Aorta (tissue), 5 donors: ENCODE measurements around the gene OSBPL10. TPM values are rescaled to one million over a fixed set of nuclear protein-coding genes. Genes with fewer than 3 reads are reported as not detected.

ENCODE experiments used
- ATAC-seq: fragments of 200-7000 bp; cut with Tn5 transposase; one replicate; pipeline ENCODE4 v1.9.1; 2022; ENCODE audit warnings: moderate library complexity; ENCODE audit not compliant: low FRiP score
- DNase-seq, 2 donors: peaks; one replicate each; pipeline ENCODE4 v3.0.0-alpha.2; 2020
- H3K27ac ChIP-seq, 2 donors: one replicate each; pipeline ENCODE4 v1.5.1; 2013; ENCODE audit warnings: low read length in 2 of 2, mild to moderate bottlenecking in 2 of 2, moderate library complexity in 2 of 2, control low read depth in 1 of 2, inconsistent platforms in 1 of 2, low read depth in 1 of 2
- H3K27me3 ChIP-seq, 2 donors: one replicate each; pipeline ENCODE4 v1.6.1; 2013; ENCODE audit warnings: control low read depth in 1 of 2, low read length in 1 of 2, mild to moderate bottlenecking in 1 of 2, moderate library complexity in 1 of 2; ENCODE audit not compliant: insufficient read depth in 2 of 2, control insufficient read depth in 1 of 2
- H3K36me3 ChIP-seq, 2 donors: one replicate each; pipeline ENCODE4 v1.6.1; 2013; ENCODE audit warnings: control low read depth in 1 of 2, low read length in 1 of 2, mild to moderate bottlenecking in 1 of 2; ENCODE audit not compliant: insufficient read depth in 2 of 2, control insufficient read depth in 1 of 2
- H3K4me1 ChIP-seq, 2 donors: one replicate each; pipeline ENCODE4 v1.6.1; 2013; ENCODE audit warnings: low read length in 2 of 2, control low read depth in 1 of 2, mild to moderate bottlenecking in 1 of 2, moderate library complexity in 1 of 2; ENCODE audit not compliant: insufficient read depth in 2 of 2, control insufficient read depth in 1 of 2
- H3K4me3 ChIP-seq, 2 donors: one replicate each; pipeline ENCODE4 v1.5.1; 2013; ENCODE audit warnings: low read length in 2 of 2, control low read depth in 1 of 2, mild to moderate bottlenecking in 1 of 2
- H3K9me3 ChIP-seq: one replicate; pipeline ENCODE4 v1.6.1; 2013; ENCODE audit warnings: mild to moderate bottlenecking, low read length; ENCODE audit not compliant: control insufficient read depth
- WGBS, 2 donors: extraction: QIAGEN DNeasy Blood & Tissue Kit; methylation state at CpG; one replicate each; pipeline ENCODE4 v1.1.7; 2013; 5-methylcytosine and 5-hydroxymethylcytosine counted together
- intact Hi-C, 2 donors: fragments of 100-400 bp; cut with DNase I; formaldehyde crosslinking; loops; one replicate each; pipeline versions ENCODE4 v1.14.2 to v1.15.0; 2022
- polyA plus RNA-seq, 2 donors: library from polyadenylated mRNA; stranded (reverse); fragments of 200-250 nt; gene quantifications; one replicate each; pipeline ENCODE4 v1.2.3, GENCODE V29; 2013
- total RNA-seq, 2 donors: library from RNA; stranded (reverse); fragmentation: NEBNext Ultra II Directional; extraction: Animal tissue kit (Norgen Biotek cat#: 25700); gene quantifications; one replicate each; pipeline ENCODE4 v1.2.1, GENCODE V29; 2021
- donor health status: healthy with polysubstance abuse.
- donor health status: Bipolar disorder and iron deficiency.
- donor health status: DM: no; HTN: no; CAD: no.
- donor health status: DM: no; HTN: no; CAD: no.
- donor health status: DM: yes; HTN: yes; CAD: no.

The OSBPL10 gene
- total and polyA plus RNA-seq, 4 donors = 3.1 to 47.9 (median 17.4) TPM

- intact Hi-C loops = no loop called here
- Histone ChIP-seq H3K27me3 (no peaks in the 10 kb centered on the region), H3K9me3 (no peaks in the 10 kb centered on the region), H3K36me3 (peaks cover 0 to 3% of the 10 kb centered on the region in 2 donors), H3K27ac (no peak overlapping the region), H3K4me1 (no peaks in the 10 kb centered on the region), H3K4me3 (no peak overlapping the region)
- DNase-seq = no peak
- ATAC-seq = no peak
- 89 to 90% methylated on average over 1 of the region's 1 CpG for WGBS, 2 donors
These were observed 360.4 kb downstream of the OSBPL10 start for GRCh38 chr3:31620656-31621055.

- no peaks in the 10 kb centered on the region for H3K36me3 ChIP-seq
These were observed 364.4 kb downstream of the OSBPL10 start for GRCh38 chr3:31616711-31617110.

GRCh38 chr3:31615071-31615875 lies 365.8 kb downstream of the OSBPL10 start:
- no peak overlapping the region for H3K27ac ChIP-seq
- no peaks in the 10 kb centered on the region for H3K4me1 ChIP-seq
- intact Hi-C loops = no loop called here
- H3K4me3 ChIP-seq = no peak overlapping the region
- no peaks in the 10 kb centered on the region for H3K36me3 ChIP-seq
- WGBS, 2 donors = 79 to 83% methylated on average over 4 of the region's 4 CpGs
- H3K27me3 ChIP-seq = no peaks in the 10 kb centered on the region
- ATAC-seq = no peak
- no peaks in the 10 kb centered on the region for H3K9me3 ChIP-seq
- DNase-seq = no peak

More at GRCh38 chr3:31616711-31617110, 364.4 kb downstream of the OSBPL10 start:
- intact Hi-C loops = no loop called here
- Histone ChIP-seq H3K4me1 (no peaks in the 10 kb centered on the region), H3K9me3 (no peaks in the 10 kb centered on the region), H3K27me3 (no peaks in the 10 kb centered on the region), H3K27ac (no peak overlapping the region), H3K4me3 (no peak overlapping the region)
- ATAC-seq (no peak), DNase-seq (no peak)
- 91 to 97% methylated on average over 2 of the region's 2 CpGs for WGBS, 2 donors

GRCh38 chr3:31614162-31614921 lies 366.7 kb downstream of the OSBPL10 start:
- intact Hi-C loops = loop anchor here in 1 of 2 donors (5.0 kb wide), 1 partner anchor 153 kb away; no protein-coding TSS in a partner anchor

GRCh38 chr3:31613654-31614053 lies 367.4 kb downstream of the OSBPL10 start:
- 69 to 75% methylated on average over 4 of the region's 4 CpGs for WGBS, 2 donors
- H3K4me3 ChIP-seq = no peak overlapping the region
- intact Hi-C loops = loop anchor here in 1 of 2 donors (5.0 kb wide), 1 partner anchor 154 kb away; no protein-coding TSS in a partner anchor
- no peaks in the 10 kb centered on the region for H3K36me3 ChIP-seq
- no peaks in the 10 kb centered on the region for H3K9me3 ChIP-seq
- DNase-seq (no peak), ATAC-seq (no peak)
- no peaks in the 10 kb centered on the region for H3K4me1 ChIP-seq
- H3K27ac ChIP-seq = no peak overlapping the region
- H3K27me3 ChIP-seq = no peaks in the 10 kb centered on the region

More at GRCh38 chr3:31614162-31614921, 366.7 kb downstream of the OSBPL10 start:
- WGBS, 2 donors = 72 to 81% methylated on average over 5 of the region's 5 CpGs
- Histone ChIP-seq H3K4me3 (no peak overlapping the region), H3K9me3 (no peaks in the 10 kb centered on the region), H3K36me3 (no peaks in the 10 kb centered on the region), H3K27me3 (no peaks in the 10 kb centered on the region), H3K4me1 (no peaks in the 10 kb centered on the region), H3K27ac (no peak overlapping the region)
- ATAC-seq = no peak
- DNase-seq = no peak

GRCh38 chr3:31613177-31613576 lies 367.9 kb downstream of the OSBPL10 start:
- H3K27me3 ChIP-seq = no peaks in the 10 kb centered on the region
- H3K9me3 ChIP-seq = no peaks in the 10 kb centered on the region
- no peaks in the 10 kb centered on the region for H3K36me3 ChIP-seq
- ATAC-seq = no peak
- no peak for DNase-seq
- no peak overlapping the region for H3K4me3 ChIP-seq
- H3K4me1 ChIP-seq = no peaks in the 10 kb centered on the region
- WGBS, 2 donors = 21 to 22% methylated on average over 1 of the region's 1 CpG
- intact Hi-C loops = loop anchor here in 1 of 2 donors (5.0 kb wide), 1 partner anchor 154 kb away; no protein-coding TSS in a partner anchor
- no peak overlapping the region for H3K27ac ChIP-seq

Other genes starting within 250 kb of the OSBPL10 start
- gene ZNF860, start 488 bp upstream of the OSBPL10 start, total RNA-seq = 1 to 10 TPM in 1 of 2 donors, under 1 TPM in 1; 0.65 to 1.8 TPM
- under 1 TPM; 0.25 to 0.31 TPM for gene ZNF860, start 488 bp upstream of the OSBPL10 start, polyA plus RNA-seq
- 10 to 100 TPM; 33.4 to 48.4 TPM for gene GPD1L, start 125.4 kb upstream of the OSBPL10 start, total RNA-seq
- gene GPD1L, start 125.4 kb upstream of the OSBPL10 start, polyA plus RNA-seq = 10 to 100 TPM; 21.7 to 25.5 TPM